Dedifferentiated amniotic fluid mesenchymal stem cell (primary cell): Measurements from ENCODE around the gene SOAT1.

Experiments
- DNase-seq: peaks from one replicate; pipeline ENCODE4 v3.0.0-alpha.2; 2016; ENCODE audit errors: extremely low spot score

Gene SOAT1

DNA sequence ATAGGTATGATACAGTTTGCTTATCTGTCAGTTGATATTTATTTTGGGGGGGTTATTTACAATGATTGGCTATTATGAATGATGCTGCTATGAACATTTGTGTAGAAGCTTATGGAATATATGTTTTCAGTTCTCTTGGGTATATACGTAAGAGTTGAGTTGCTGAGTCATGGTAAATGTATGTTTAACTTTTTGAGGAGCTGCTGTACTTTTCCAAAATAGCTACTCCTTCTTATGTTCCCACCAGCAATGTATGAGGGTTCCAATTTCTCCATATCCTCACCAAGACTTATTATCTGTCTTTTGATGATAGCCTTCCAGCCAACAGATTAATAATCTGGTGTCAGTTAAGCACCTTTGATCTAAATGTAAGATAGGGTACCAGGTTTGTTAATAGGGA is 11.9 kb downstream of the SOAT1 start:
- DNase-seq, result no peak

DNA sequence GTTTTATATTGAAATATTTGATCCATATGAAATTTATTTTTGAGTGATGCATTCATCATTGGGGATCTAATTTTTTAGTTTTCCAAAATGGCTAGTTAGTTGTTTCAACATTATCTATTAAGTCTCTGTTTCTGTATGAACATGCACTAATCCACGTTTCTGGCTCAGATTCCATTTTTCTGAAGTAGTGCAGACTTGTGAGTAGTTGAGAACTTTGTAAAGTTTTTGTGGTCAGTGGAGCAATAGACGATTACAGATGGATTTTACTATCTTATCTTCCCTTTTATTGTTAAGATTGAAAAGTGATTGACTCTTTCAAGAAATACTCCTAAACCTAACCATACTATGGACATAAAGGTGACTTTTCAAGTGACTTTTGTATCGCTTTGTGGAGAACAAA is 16.7 kb downstream of the SOAT1 start:
- DNase-seq, result no peak

GRCh38 chr1:179310721-179311120 is 17.1 kb downstream of the SOAT1 start:
- no peak for DNase-seq

DNA sequence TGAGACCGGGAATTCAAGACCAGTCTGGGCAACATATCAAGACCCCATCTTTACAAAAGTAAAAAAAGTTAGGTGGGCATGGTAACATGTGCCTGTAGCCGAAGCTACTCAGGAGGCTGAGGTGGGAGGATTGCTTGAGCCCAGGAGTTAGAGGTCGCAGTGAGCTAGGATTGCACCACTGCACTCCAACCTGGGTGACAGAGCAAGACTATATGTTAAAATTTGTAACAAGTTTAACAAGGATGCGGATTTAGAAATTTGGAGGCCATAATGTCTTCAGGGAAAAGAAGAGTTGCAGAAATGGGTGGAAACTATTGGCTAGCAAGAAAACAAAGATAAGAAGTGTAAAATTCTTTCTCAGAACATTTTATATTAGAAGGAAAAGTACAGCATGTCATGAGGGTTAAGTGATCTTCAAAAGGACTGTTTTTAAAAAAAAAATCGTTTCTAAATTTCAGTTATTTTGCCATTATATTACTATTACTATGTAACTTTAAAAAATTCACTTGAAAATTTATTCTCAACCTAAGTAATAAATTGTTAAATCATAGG is 17.6 kb downstream of the SOAT1 start:
- no peak for DNase-seq

DNA sequence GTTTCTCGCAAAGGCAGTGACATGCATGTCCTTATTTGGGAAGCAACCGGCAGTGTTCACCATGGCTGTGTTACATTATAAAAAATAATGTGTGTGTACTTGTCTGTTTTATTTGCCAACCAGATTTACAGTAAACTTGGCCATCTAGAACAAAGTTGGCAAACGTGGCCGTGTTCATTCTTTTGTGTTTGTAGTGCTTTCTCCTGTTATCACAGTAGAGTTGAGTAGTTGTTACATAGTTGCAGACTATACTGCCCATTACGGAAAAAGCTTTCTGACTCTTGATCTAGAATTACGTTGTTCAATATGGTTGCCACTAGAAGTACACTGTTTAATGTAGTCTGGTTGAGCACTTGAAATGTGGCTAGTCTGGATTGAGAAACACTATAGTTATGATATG is 19.4 kb downstream of the SOAT1 start:
- DNase-seq, result no peak

GRCh38 chr1:179314928-179315327 is 21.3 kb downstream of the SOAT1 start:
- DNase-seq, result no peak

DNA sequence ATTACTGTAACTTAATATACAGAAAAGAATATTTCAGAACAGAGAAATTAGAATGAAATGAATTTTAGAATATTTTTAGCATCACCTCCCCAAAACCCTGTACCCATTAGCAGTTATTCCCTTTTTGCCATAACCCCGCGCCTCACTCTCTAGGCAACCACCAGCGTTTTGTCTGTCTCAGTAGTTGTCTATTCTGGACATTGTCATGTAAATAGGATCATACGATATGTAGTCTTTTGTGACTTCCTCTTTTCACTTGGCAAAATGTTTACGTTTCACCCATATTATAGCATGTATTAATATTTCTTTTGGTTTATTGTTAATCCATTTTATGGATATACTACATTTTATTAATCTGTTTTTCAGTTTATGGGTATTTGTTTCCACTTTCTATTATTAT is 24.9 kb downstream of the SOAT1 start:
- no peak for DNase-seq

DNA sequence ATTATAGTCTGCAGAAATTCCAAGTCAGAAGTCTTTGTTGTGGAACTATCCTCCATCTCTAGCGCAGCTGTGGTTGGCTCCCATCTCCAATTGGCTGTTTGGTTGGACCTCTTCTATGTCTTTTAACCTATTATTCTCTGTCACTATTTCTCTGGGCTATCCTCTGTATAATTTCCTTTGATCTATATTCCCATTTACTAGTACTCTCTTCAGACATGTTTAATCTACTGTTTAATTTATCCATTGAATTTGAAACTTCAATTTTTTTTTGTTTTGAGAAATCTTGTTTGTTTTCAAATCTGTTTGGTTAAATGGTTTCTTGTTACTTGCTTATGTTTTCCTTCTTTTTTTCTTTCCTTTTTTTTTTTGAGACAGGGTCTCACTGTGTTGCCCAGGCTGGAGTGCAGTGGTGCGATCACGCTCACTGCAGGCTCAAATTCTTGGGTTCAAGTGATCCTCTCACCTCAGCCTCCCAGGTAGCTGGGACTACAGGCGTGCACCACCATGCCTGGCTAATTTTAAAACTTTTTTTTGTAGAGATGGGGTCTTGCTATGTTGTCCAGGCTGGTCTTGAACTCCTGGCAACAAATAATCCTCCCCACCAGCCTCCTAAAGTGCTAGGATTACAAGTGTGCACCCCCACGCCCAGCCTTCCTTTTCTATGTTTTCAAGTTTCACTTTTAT is 28.1 kb downstream of the SOAT1 start:
- no peak for DNase-seq

DNA sequence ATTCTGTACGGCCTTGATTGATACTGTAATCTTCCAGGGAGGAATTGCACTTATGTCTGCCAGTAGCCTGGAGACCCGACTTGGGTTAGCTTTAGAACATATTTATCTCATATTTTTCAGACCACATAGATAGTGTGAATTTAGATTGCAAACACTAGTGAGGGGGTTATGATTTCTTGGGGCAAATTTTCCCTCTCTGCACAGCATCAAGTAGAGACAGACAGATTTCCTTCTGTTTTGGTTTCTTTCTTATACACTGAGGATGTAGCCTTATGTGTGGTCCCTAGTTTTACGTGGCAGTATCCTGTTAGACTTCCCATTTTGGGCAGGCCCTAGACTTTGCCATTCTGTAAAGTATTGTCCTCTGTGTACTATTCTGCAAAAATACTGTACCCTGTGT is 29.0 kb downstream of the SOAT1 start:
- no peak for DNase-seq

- no peak for DNase-seq
Observed at GRCh38 chr1:179323436-179323835, 29.8 kb downstream of the SOAT1 start.

DNA sequence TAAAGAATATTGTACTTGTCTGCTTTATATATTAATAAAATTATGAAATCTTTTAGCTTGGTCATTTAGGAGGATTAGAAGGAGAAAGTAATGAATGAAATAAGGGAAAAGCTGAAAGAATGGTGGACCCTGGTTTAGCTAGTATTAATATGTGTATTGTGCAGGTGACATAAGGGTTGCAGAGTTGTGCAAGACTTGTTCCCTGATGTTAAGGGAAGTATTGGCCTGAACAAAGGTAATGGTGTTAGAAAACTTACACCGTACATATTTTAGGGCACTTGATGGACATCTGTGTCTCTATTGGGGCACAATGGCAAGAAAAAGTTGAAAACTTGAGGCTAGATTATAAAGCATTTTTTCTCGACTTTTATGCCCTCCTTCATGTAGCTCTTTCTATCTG is 32.2 kb downstream of the SOAT1 start:
- no peak for DNase-seq

GRCh38 chr1:179326746-179327145 is 33.1 kb downstream of the SOAT1 start:
- no peak for DNase-seq

GRCh38 chr1:179327196-179327595 is 33.6 kb downstream of the SOAT1 start:
- DNase-seq, result no peak

- no peak for DNase-seq
Observed at GRCh38 chr1:179327679-179328078, 34.1 kb downstream of the SOAT1 start.

DNA sequence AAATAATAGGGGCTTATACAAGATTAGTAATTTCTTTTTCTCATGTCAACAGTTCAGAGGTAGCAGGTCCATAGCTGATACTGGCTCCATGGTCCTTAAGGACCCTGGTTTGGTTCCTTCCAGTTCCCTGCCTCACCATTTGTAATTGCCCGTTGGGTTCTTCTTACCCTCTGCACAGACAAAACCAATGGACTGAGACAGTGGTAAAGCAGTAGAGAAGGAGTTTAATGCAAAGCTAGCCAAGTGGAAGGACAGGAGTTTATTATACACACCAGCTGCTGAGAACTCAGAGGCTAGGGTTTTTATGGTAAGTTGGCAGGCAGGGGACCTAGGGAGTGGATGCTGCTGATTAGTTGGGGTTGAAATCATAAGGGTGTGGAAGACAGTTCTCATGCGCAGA is 36.3 kb downstream of the SOAT1 start:
- DNase-seq, result no peak

DNA sequence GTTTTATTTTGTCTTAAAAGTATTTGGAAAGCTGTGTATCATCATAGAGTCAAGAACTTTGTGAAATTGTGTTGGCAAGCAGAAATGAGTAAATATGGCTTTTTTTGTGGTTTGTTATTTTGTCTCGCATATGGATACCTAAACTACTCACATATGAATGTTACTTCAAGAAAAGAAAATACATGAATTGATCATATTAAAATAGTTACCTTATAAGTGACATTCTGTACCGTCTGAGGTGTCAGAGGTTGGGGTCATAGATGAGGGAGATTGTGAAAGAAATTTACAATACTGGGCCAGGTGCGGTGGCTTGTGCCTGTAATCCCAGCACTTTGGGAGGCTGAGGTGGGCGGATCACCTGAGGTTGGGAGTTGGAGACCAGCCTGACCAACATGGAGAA is 40.8 kb downstream of the SOAT1 start:
- DNase-seq, result no peak

DNA sequence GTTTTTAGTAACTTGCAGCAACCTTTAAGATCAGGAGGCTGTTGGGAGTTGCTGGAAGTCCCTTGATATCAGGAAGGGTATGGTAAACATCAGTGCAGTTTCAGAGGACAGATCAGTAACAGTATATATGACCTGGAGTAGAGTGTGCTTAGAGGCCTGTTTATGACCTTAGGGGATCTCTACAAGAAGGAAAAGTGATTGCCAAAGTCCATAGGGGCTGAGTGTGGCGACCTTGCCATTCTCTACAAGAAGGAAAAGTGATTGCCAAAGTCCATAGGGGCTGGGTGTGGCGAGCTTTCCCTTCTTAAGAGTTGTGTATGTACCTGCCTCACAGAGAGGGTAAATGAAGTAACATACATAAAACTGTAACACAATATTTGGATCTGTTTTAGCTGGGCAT is 43.7 kb downstream of the SOAT1 start:
- no peak for DNase-seq

- DNase-seq, result no peak
Observed at GRCh38 chr1:179337942-179338560, 44.5 kb downstream of the SOAT1 start.

DNA sequence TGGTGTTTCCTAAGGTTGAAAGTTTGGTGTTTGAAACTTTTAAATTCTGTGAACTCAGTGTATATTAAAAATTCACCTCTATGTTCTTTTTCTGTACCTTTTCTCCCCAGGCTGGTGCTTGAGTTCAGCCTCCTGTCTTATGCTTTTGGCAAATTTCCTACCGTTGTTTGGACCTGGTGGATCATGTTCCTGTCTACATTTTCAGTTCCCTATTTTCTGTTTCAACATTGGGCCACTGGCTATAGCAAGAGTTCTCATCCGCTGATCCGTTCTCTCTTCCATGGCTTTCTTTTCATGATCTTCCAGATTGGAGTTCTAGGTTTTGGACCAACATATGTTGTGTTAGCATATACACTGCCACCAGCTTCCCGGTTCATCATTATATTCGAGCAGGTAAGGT is 47.3 kb downstream of the SOAT1 start:
- DNase-seq, result no peak

DNA sequence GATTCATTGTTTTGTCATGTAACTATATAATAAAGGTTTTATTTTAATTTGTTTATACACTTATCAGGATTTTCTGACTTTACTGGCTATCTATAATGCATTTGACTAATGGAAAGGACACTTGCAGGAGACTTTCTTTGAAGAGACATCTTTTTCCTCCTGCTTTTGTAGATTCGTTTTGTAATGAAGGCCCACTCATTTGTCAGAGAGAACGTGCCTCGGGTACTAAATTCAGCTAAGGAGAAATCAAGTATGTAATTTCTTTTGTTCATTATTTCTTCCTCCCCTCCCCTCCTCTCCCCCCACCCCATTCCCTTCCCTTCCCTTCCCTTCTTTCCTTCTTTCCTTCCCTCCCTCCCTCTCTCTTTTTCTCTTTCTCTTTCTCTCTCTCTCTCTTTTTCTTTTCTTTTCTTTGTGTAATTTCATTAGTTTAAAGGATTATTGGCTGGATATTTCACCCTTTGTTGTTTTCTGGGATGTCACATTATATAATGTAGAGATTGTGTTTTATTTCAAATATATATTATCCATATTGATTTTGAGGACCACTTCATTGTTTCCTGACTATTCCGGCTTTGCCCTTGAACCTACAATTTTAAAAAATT is 48.4 kb downstream of the SOAT1 start:
- DNase-seq, result no peak

DNA sequence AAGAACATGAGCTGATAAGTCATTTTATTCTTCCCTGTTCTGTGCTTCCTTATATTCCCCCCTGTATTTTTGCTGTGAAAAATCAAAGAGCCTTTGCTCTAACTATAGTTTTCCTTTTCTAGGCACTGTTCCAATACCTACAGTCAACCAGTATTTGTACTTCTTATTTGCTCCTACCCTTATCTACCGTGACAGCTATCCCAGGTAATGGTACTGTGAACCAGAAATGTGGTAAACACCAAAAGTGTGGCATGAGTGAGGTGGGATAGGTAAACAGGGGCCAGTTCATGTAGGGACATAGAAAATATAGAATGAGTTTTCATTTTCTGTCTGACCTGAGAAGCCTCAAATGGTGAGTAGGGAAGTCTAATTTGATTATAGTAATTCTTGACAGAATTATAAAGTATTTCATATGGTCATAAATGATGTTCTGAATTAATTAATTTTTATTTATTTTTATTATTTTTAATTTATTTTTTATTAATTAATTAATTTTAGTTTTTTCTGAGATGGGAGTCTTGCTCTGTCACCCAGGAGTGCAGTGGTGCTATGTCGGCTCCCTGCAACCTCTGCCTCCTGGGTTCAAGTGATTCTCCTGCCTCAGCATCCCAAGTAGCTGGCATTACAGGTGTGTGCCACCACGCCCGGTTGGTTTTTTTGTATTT is 49.3 kb downstream of the SOAT1 start:
- DNase-seq, result no peak

DNA sequence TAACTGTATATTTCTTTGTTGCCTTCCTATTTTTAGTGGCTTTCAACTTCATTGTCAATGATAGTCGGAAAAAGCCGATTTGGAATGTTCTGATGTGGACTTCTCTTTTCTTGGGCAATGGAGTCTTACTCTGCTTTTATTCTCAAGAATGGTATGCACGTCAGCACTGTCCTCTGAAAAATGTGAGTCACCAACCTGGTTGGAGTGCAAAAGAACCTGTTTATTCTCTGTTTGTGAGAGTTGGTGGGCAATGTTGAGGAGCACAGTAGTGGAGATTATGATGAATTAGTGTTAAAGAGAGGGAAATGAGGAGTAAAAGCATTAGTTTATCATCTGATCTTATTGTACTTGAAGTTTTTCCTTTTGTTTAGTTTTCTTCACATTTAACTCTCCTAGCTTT is 57.7 kb downstream of the SOAT1 start:
- DNase-seq, result no peak

- DNase-seq, result no peak
Observed at GRCh38 chr1:179352236-179352635, 58.6 kb downstream of the SOAT1 start.
